H1 (cell line): ENCODE measurements around the gene SH3PXD2A.

Experiments
- CREB1 ChIP-seq: IDR thresholded peaks from 2 replicates; pipeline ENCODE4 v1.6.1; 2012; ENCODE audit warnings: inconsistent platforms
- EP300 ChIP-seq, 2 experiments: IDR thresholded peaks; 1 replicate in 1 of 2; 2 replicates in 1 of 2; pipeline ENCODE4 v1.6.1; 2011 to 2012; ENCODE audit warnings: low read depth in 2 of 2, low read length in 2 of 2, mild to moderate bottlenecking in 2 of 2, borderline replicate concordance in 1 of 2, inconsistent platforms in 1 of 2, moderate library complexity in 1 of 2
- EZH2 ChIP-seq: fragments of 200-600 bp; sonication (generic); IDR thresholded peaks from 2 replicates; pipeline ENCODE4 v1.7.1; 2012; ENCODE audit warnings: low read depth, mild to moderate bottlenecking, moderate library complexity, low read length, inconsistent platforms; ENCODE audit not compliant: severe bottlenecking
- HDAC2 ChIP-seq, 2 experiments: fragments of 300-600 bp in 1 of 2; sonication (generic) in 1 of 2; IDR thresholded peaks; 2 replicates each; pipeline ENCODE4 v1.6.1; 2011 to 2012; ENCODE audit warnings: low read depth in 2 of 2, low read length in 2 of 2, mild to moderate bottlenecking in 2 of 2, moderate library complexity in 2 of 2, borderline replicate concordance in 1 of 2, inconsistent platforms in 1 of 2
- HDAC6 ChIP-seq: IDR thresholded peaks from one replicate; pipeline ENCODE4 v1.7.1; 2012; ENCODE audit warnings: low read depth, mild to moderate bottlenecking, inconsistent platforms, low read length, moderate library complexity
- POLR2A ChIP-seq, 2 experiments: IDR thresholded peaks; 1 replicate in 1 of 2; 2 replicates in 1 of 2; pipeline ENCODE4 v1.6.1; 2011; ENCODE audit warnings: low read depth in 2 of 2, low read length in 2 of 2, mild to moderate bottlenecking in 2 of 2; ENCODE audit errors: control extremely low read depth in 1 of 2
- POLR2AphosphoS5 ChIP-seq: IDR thresholded peaks from 2 replicates; pipeline ENCODE4 v1.6.1; 2011; ENCODE audit warnings: low read depth, low read length
- RNF2 ChIP-seq: fragments of 200-900, 300-1000 bp; sonication (generic); IDR thresholded peaks from 2 replicates; pipeline ENCODE4 v1.7.1; 2016; ENCODE audit warnings: borderline replicate concordance, low read depth, mild to moderate bottlenecking, antibody characterized with exemption, low read length; ENCODE audit not compliant: poor library complexity, severe bottlenecking; ENCODE audit errors: missing control alignments
- SIX5 ChIP-seq: IDR thresholded peaks from 2 replicates; pipeline ENCODE4 v1.6.1; 2011; ENCODE audit warnings: mild to moderate bottlenecking, low read depth, low read length
- TEAD4 ChIP-seq: IDR thresholded peaks from 2 replicates; pipeline ENCODE4 v1.6.1; 2012; ENCODE audit warnings: low read depth, low read length, inconsistent platforms, mixed read lengths
- YY1 ChIP-seq: IDR thresholded peaks from 2 replicates; pipeline ENCODE4 v1.6.1; 2011; ENCODE audit warnings: low read depth, mild to moderate bottlenecking, low read length
- ZNF274 ChIP-seq: IDR thresholded peaks from 2 replicates; pipeline ENCODE4 v1.7.0; 2012; ENCODE audit warnings: low read length, borderline replicate concordance; ENCODE audit errors: extremely low read depth
- TF ChIP-seq, protein P1 (sequence below), 3 experiments: IDR thresholded peaks; 1 replicate in 2 of 3; 2 replicates in 1 of 3; pipeline versions ENCODE4 v1.5.1 to v1.6.1; 2011; ENCODE audit warnings: low read length in 3 of 3, mild to moderate bottlenecking in 3 of 3, inconsistent platforms in 2 of 3, low read depth in 1 of 3, moderate library complexity in 1 of 3; ENCODE audit not compliant: insufficient read depth in 1 of 3; ENCODE audit errors: control extremely low read depth in 1 of 3
- TF ChIP-seq, protein P2 (sequence below): IDR thresholded peaks from 2 replicates; pipeline ENCODE4 v1.6.1; 2012; ENCODE audit warnings: inconsistent platforms

DNA sequence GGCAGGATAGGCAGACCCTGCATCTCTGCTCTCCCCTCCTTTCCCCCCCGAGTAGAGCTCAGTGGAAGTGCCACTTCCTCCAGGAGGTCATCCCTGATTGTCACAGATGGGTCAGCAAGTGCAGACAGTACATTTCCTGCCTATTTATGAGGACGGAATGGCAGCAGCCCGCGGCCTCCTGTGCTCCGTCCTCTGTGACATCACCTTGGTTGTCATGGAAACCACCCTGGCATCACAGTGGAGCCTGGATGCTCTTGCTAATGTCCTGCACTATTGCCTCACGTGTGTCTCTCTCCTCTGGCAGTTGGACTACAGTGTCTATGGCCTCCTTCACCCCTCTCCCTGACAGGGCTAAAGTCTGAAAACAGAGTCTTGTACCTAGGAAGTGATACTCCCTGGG lies 148.6 kb downstream of the SH3PXD2A start:
- TF ChIP-seq RNF2 (no peak), HDAC6 (no peak), SIX5 (no peak), EZH2 (no peak), ZNF274 (no peak), POLR2A (IDR thresholded peaks at IDR 0.05; ENCODE audit: control extremely low read depth in 1 of 2, low read depth in 2 of 2, low read length in 2 of 2) (no peak), EP300 (IDR thresholded peaks at IDR 0.05; ENCODE audit: borderline replicate concordance in 1 of 2, low read depth in 2 of 2, low read length in 2 of 2) (no peak), TEAD4 (no peak), POLR2AphosphoS5 (no peak), YY1 (no peak), CREB1 (no peak), HDAC2 (IDR thresholded peaks at IDR 0.05; ENCODE audit: borderline replicate concordance in 1 of 2, low read depth in 2 of 2, low read length in 2 of 2) (no peak)
- TF ChIP-seq, protein P1, sequence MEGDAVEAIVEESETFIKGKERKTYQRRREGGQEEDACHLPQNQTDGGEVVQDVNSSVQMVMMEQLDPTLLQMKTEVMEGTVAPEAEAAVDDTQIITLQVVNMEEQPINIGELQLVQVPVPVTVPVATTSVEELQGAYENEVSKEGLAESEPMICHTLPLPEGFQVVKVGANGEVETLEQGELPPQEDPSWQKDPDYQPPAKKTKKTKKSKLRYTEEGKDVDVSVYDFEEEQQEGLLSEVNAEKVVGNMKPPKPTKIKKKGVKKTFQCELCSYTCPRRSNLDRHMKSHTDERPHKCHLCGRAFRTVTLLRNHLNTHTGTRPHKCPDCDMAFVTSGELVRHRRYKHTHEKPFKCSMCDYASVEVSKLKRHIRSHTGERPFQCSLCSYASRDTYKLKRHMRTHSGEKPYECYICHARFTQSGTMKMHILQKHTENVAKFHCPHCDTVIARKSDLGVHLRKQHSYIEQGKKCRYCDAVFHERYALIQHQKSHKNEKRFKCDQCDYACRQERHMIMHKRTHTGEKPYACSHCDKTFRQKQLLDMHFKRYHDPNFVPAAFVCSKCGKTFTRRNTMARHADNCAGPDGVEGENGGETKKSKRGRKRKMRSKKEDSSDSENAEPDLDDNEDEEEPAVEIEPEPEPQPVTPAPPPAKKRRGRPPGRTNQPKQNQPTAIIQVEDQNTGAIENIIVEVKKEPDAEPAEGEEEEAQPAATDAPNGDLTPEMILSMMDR (IDR thresholded peaks at IDR 0.05; ENCODE audit: control extremely low read depth in 1 of 3, insufficient read depth in 1 of 3, low read depth in 1 of 3, low read length in 3 of 3), result no peak
- TF ChIP-seq, protein P2, sequence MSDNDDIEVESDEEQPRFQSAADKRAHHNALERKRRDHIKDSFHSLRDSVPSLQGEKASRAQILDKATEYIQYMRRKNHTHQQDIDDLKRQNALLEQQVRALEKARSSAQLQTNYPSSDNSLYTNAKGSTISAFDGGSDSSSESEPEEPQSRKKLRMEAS, result no peak
